SK-N-SH (cell line): ENCODE measurements around the gene DMRT3.

ENCODE experiments used
- CTCF ChIP-seq: fragments of 200-600 bp; sonication (generic); IDR thresholded peaks from 2 replicates; pipeline ENCODE4 v1.6.1; 2017; ENCODE audit warnings: antibody characterized with exemption, mild to moderate bottlenecking, moderate library complexity
- EP300 ChIP-seq, 2 experiments: IDR thresholded peaks; 2 replicates each; pipeline versions ENCODE4 v1.4.0 to v1.6.1; 2012; ENCODE audit warnings: borderline replicate concordance in 1 of 2, low read depth in 1 of 2, low read length in 1 of 2
- EZH2phosphoT487 ChIP-seq: fragments of 200-600 bp; sonication (generic); IDR thresholded peaks from 2 replicates; pipeline ENCODE4 v1.6.1; 2017; ENCODE audit warnings: low read depth, mixed run types, mild to moderate bottlenecking, antibody characterized with exemption, moderate library complexity, borderline replicate concordance
- MAX ChIP-seq: IDR thresholded peaks from 2 replicates; pipeline ENCODE4 v1.4.0; 2012; ENCODE audit warnings: low read depth
- MXI1 ChIP-seq: IDR thresholded peaks from 2 replicates; pipeline ENCODE4 v1.6.1; 2012; ENCODE audit warnings: mild to moderate bottlenecking, low read depth, low read length, improper control_type of control experiment
- POLR2AphosphoS5 ChIP-seq: IDR thresholded peaks from 2 replicates; pipeline ENCODE4 v1.6.1; 2012; ENCODE audit warnings: low read depth, low read length
- RCOR1 ChIP-seq: fragments of 150-350 bp; IDR thresholded peaks from 2 replicates; pipeline ENCODE4 v1.6.1; 2017; ENCODE audit warnings: antibody characterized with exemption, low read length
- TCF12 ChIP-seq: IDR thresholded peaks from 2 replicates; pipeline ENCODE4 v1.4.0; 2012
- USF1 ChIP-seq: IDR thresholded peaks from 2 replicates; pipeline ENCODE4 v1.4.0; 2012; ENCODE audit warnings: low read depth, borderline replicate concordance

DNA sequence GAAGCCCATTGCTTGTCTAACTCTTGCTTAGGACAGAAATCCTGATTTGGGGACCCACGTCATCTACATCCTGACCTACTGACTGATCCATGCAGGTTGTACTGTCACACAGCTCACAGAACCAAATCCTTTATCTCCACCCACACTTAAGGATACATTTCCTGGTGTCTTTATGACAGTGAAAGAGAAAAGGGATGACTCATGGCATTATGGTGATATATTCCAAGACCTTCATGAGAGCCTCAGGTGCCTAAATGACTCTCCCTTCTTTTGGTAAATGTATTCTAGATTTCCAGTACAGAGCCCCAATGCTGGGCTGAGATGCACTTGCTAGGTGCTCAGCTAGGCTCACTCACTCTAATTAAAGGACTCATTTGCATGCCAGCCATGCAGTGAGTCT lies 47.7 kb downstream of the DMRT3 start:
- TF ChIP-seq TCF12 (no peak), MAX (no peak), POLR2AphosphoS5 (no peak), EZH2phosphoT487 (no peak), EP300 (IDR thresholded peaks at IDR 0.05; ENCODE audit: borderline replicate concordance in 1 of 2, low read depth in 1 of 2, low read length in 1 of 2) (no peak), CTCF (no peak), USF1 (no peak), MXI1 (no peak), RCOR1 (no peak)
